Measurements from ENCODE around the gene KLK5. TPM values are rescaled to one million over a fixed set of nuclear protein-coding genes. Genes with fewer than 3 reads are reported as not detected.

The KLK5 gene
- total RNA-seq, 1 experiment from 2014 or later: not detected

DNA sequence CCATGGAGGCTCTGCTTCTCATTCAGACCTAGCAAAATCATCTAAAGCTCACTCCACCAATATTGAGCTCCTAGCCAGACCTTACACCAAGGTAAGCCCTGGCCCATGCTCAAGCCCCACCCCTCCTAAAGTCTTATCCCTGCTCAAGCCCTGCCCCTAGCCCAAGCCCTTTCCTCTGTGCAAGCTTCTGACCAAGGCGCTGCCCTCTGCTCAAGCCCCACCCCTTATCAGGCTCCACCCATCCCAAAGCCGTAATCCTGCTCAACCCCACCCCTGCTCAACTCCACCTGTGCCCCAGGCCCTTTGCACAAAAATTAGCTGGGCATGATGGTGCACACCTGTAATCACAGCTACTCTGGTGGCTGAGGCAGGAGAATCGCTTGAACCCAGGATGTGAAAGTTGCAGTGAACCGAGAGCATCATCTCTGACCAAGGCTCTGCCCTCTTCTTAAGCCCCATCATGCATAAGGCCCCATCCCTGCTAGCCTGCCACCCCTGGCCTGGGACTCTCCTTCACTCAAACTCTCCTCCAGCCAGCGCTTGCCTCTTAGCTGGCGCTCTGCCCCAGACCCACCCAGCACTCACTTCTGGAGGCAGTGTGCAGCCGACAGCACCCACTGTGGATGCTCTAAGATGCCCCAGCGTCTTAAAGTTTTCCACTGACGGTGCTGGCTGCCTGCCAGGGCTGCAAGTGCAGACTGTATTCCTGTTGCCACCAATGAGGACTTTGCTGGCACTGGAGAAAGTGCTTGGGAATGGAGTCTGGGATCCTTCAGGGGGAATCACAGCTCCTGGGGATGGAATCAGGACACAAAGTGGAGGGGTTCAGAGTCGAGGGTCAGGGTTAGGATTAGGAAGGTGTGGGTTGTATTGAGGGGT lies 58.1 kb downstream of the KLK5 start:
- Histone ChIP-seq H4K91ac (ENCODE audit: insufficient read length, low read depth, low read length) (no peak overlapping the region), H3K79me1 (ENCODE audit: insufficient read depth, low read depth, low read length, poor library complexity, severe bottlenecking) (no peaks in the 10 kb centered on the region), H2AK5ac (ENCODE audit: insufficient read length, low read length) (no peak overlapping the region), H3K23me2 (ENCODE audit: insufficient read length, low read depth, low read length, poor library complexity, severe bottlenecking) (no peaks in the 10 kb centered on the region), H3K4ac (ENCODE audit: low read depth, low read length) (no peak overlapping the region), H4K5ac (ENCODE audit: insufficient read length, low read depth, low read length) (no peak overlapping the region), H3K18ac (ENCODE audit: insufficient read length, low read depth, low read length) (no peak overlapping the region), H2BK5ac (ENCODE audit: insufficient read length, low read length) (no peak overlapping the region), H3K79me2 (ENCODE audit: insufficient read depth, low read length) (no peaks in the 10 kb centered on the region), H3K9ac (ENCODE audit: extremely low read depth, insufficient read length, low read length) (no peak overlapping the region), H3K4me2 (ENCODE audit: insufficient read depth, insufficient read length, low read length) (no peak overlapping the region), H4K8ac (replicated peaks; ENCODE audit: insufficient read length, low read depth, low read length) (no peak overlapping the region), H3K56ac (ENCODE audit: insufficient read length, low read depth, low read length) (no peak overlapping the region), H3K23ac (ENCODE audit: insufficient read length, low read depth, low read length) (no peak overlapping the region), H3K9me3 (ENCODE audit: control insufficient read depth, low read depth, low read length) (peaks cover 4% of the 10 kb centered on the region), H3K14ac (ENCODE audit: insufficient read depth, low read length) (no peak overlapping the region), H2BK20ac (ENCODE audit: low read depth, low read length, poor library complexity, severe bottlenecking) (no peak overlapping the region), H3K27me3 (ENCODE audit: insufficient read depth, low read length) (no peaks in the 10 kb centered on the region; the same call in 1 of the 2 replicates), H3K4me1 (ENCODE audit: insufficient read depth, low read length) (no peaks in the 10 kb centered on the region), H3K27ac (ENCODE audit: insufficient read length, low read depth, low read length) (no peak overlapping the region), H2BK15ac (ENCODE audit: low read depth, low read length) (no peak overlapping the region), H2BK12ac (ENCODE audit: insufficient read length, low read depth, low read length) (no peak overlapping the region), H2AFZ (ENCODE audit: low read length) (no peak overlapping the region), H2BK120ac (ENCODE audit: low read depth, low read length, poor library complexity, severe bottlenecking) (no peak overlapping the region), H4K20me1 (ENCODE audit: control insufficient read depth, insufficient read depth, insufficient read length) (no peaks in the 10 kb centered on the region), H3T11ph (ENCODE audit: low read length) (no peak overlapping the region)
- Mint-ChIP-seq H3K9me3 (peaks cover 36 to 38% of the 10 kb centered on the region in 2 experiments), H3K27me3 (ENCODE audit: low read depth) (peaks cover 77% of the 10 kb centered on the region), H3K4me1 (no peaks in the 10 kb centered on the region), H3K36me3 (ENCODE audit: insufficient read depth in 1 of 3, low read depth in 3 of 3) (peaks cover 4 to 11% (median 7%) of the 10 kb centered on the region in 3 experiments; a peak in 5 of 7 replicates), H3K4me3 (no peak overlapping the region), H3K27ac (no peak overlapping the region)
- no CpG with 5 or more reads among the region's 10 CpGs for WGBS (ENCODE audit: extremely low coverage, insufficient read length, low lambda C conversion rate)
- TF ChIP-seq, protein P1, sequence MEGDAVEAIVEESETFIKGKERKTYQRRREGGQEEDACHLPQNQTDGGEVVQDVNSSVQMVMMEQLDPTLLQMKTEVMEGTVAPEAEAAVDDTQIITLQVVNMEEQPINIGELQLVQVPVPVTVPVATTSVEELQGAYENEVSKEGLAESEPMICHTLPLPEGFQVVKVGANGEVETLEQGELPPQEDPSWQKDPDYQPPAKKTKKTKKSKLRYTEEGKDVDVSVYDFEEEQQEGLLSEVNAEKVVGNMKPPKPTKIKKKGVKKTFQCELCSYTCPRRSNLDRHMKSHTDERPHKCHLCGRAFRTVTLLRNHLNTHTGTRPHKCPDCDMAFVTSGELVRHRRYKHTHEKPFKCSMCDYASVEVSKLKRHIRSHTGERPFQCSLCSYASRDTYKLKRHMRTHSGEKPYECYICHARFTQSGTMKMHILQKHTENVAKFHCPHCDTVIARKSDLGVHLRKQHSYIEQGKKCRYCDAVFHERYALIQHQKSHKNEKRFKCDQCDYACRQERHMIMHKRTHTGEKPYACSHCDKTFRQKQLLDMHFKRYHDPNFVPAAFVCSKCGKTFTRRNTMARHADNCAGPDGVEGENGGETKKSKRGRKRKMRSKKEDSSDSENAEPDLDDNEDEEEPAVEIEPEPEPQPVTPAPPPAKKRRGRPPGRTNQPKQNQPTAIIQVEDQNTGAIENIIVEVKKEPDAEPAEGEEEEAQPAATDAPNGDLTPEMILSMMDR (conservative IDR thresholded peaks at IDR 0.05): no peak
- DNase-seq: no peak

Other genes with a start within 250 kb of the KLK5 start
- gene SHANK1, start 233.2 kb downstream of the KLK5 start, total RNA-seq (2021): 1.4 and 1.7 TPM in 2 replicates
- gene CLEC11A, start 229.7 kb downstream of the KLK5 start, total RNA-seq (2021): 3.8 and 3.9 TPM in 2 replicates
- not detected in 2 replicates for gene GPR32, start 182.6 kb downstream of the KLK5 start, total RNA-seq (2021)
- not detected in 2 replicates for gene ACP4, start 162.6 kb downstream of the KLK5 start, total RNA-seq (2021)
- 2.1 and 2.3 TPM in 2 replicates for gene KLK1, start 129.3 kb downstream of the KLK5 start, total RNA-seq (2021)
- gene KLK15, start 119.5 kb downstream of the KLK5 start, total RNA-seq (2021): not detected in 2 replicates
- gene KLK3, start 98.1 kb downstream of the KLK5 start, total RNA-seq (2021): not detected in 2 replicates
- not detected in 2 replicates for gene KLK2, start 79.6 kb downstream of the KLK5 start, total RNA-seq (2021)
- gene KLK4, start 41.6 kb downstream of the KLK5 start, total RNA-seq (2021): 0.48 TPM in 1 of 2 replicates, not detected in the other
- 2.6 and 3.4 TPM in 2 replicates for gene KLK6, start 16.6 kb upstream of the KLK5 start, total RNA-seq (2021)
- gene KLK7, start 30.9 kb upstream of the KLK5 start, total RNA-seq (2021): 0.13 and 0.52 TPM in 2 replicates
- 2.7 and 2.9 TPM in 2 replicates for gene KLK8, start 48.6 kb upstream of the KLK5 start, total RNA-seq (2021)
- gene KLK10, start 66.7 kb upstream of the KLK5 start, total RNA-seq (2021): 1.3 and 1.4 TPM in 2 replicates
- gene KLK11, start 73.6 kb upstream of the KLK5 start, total RNA-seq (2021): not detected in 2 replicates
- gene KLK12, start 82.0 kb upstream of the KLK5 start, total RNA-seq (2021): not detected in 2 replicates
- 3.0 and 4.2 TPM in 2 replicates for gene KLK13, start 112.1 kb upstream of the KLK5 start, total RNA-seq (2021)
- gene KLK14, start 129.8 kb upstream of the KLK5 start, total RNA-seq (2021): 0.26 and 0.46 TPM in 2 replicates
- 8.0 and 8.8 TPM in 2 replicates for gene CTU1, start 155.4 kb upstream of the KLK5 start, total RNA-seq (2021)
- not detected in 2 replicates for gene SIGLEC9, start 171.9 kb upstream of the KLK5 start, total RNA-seq (2021)
- gene SIGLEC7, start 189.3 kb upstream of the KLK5 start, total RNA-seq (2021): not detected in 2 replicates

All from H9 (cell line).